GM19025 (cell line): ENCODE data around the gene TBC1D4.
A peak's percentile ranks its signal among the peaks of the same experiment; 100 is the strongest.
"Not testable (repeated sequence)": the region's sequence is repeated elsewhere in the genome, so short reads cannot be mapped to it uniquely, and the experiment has no call there.

Experiments
- ATAC-seq: cut with Tn5 transposase; IDR thresholded peaks from one replicate; pipeline ENCODE4 v1.9.1; 2021; ENCODE audit warnings: mild to moderate bottlenecking, low read depth, moderate library complexity; ENCODE audit not compliant: unreplicated experiment

TBC1D4 gene

GRCh38 chr13:75334634-75335447 is 147.1 kb downstream of the TBC1D4 start:
- ATAC-seq = no peak

- ATAC-seq = no peak
Measured at GRCh38 chr13:75333103-75333502, 148.9 kb downstream of the TBC1D4 start.

- no peak for ATAC-seq
Measured at GRCh38 chr13:75331792-75332349, 150.1 kb downstream of the TBC1D4 start.

- ATAC-seq = no peak
Measured at GRCh38 chr13:75330770-75331169, 151.2 kb downstream of the TBC1D4 start.

- ATAC-seq = no peak
Measured at GRCh38 chr13:75329723-75330122, 152.2 kb downstream of the TBC1D4 start.

GRCh38 chr13:75329097-75329496 is 152.9 kb downstream of the TBC1D4 start:
- ATAC-seq = no peak

GRCh38 chr13:75327135-75327510 is 154.8 kb downstream of the TBC1D4 start:
- ATAC-seq = no peak

GRCh38 chr13:75326173-75327134 is 155.5 kb downstream of the TBC1D4 start:
- ATAC-seq = peak; percentile 78

GRCh38 chr13:75325711-75326110 is 156.3 kb downstream of the TBC1D4 start:
- no peak for ATAC-seq

- ATAC-seq = no peak
Measured at GRCh38 chr13:75324413-75324940, 157.5 kb downstream of the TBC1D4 start.

GRCh38 chr13:75321084-75321483 is 160.9 kb downstream of the TBC1D4 start:
- no peak for ATAC-seq

- no peak for ATAC-seq
Measured at GRCh38 chr13:75319254-75319653, 162.7 kb downstream of the TBC1D4 start.

GRCh38 chr13:75318138-75318833 is 163.7 kb downstream of the TBC1D4 start:
- peak; percentile 55 for ATAC-seq

GRCh38 chr13:75316427-75316826 is 165.5 kb downstream of the TBC1D4 start:
- ATAC-seq = no peak

- no peak for ATAC-seq
Measured at GRCh38 chr13:75312884-75313520, 169.0 kb downstream of the TBC1D4 start.

GRCh38 chr13:75309981-75310580 is 171.9 kb downstream of the TBC1D4 start:
- peak; percentile 40 for ATAC-seq

- peak; percentile 40 for ATAC-seq
Measured at GRCh38 chr13:75308222-75308621, 173.7 kb downstream of the TBC1D4 start.

- ATAC-seq = no peak
Measured at GRCh38 chr13:75307370-75307949, 174.5 kb downstream of the TBC1D4 start.

- not testable (repeated sequence) for ATAC-seq
Measured at GRCh38 chr13:75306967-75307366, 175.0 kb downstream of the TBC1D4 start.
